Fibroblast of lung (primary cell): ENCODE measurements around the gene NHSL1. TPM values are rescaled to one million over a fixed set of nuclear protein-coding genes. Genes with fewer than 3 reads are reported as not detected.

Experiments used
- DNase-seq, 2 donors: peaks; one replicate each; pipeline versions ENCODE4 v3.0.0 to v3.0.0-alpha.2; 2010; ENCODE audit warnings: low read depth in 2 of 2
- H2AFZ ChIP-seq: 2 replicates; pipeline ENCODE4 v1.5.1; 2012; ENCODE audit warnings: low read length, control low read depth, inconsistent platforms
- H3K27ac ChIP-seq: 2 replicates; pipeline ENCODE4 v1.5.1; 2011; ENCODE audit warnings: low read length, control low read depth; ENCODE audit not compliant: insufficient read depth
- H3K27me3 ChIP-seq: 2 replicates; pipeline ENCODE4 v1.5.1; 2011; ENCODE audit warnings: mild to moderate bottlenecking, low read length; ENCODE audit not compliant: control insufficient read depth, insufficient read depth
- H3K36me3 ChIP-seq: 2 replicates; pipeline ENCODE4 v1.5.1; 2011; ENCODE audit warnings: low read length; ENCODE audit not compliant: control insufficient read depth, insufficient read depth
- H3K4me1 ChIP-seq: 2 replicates; pipeline ENCODE4 v1.5.1; 2011; ENCODE audit warnings: low read length; ENCODE audit not compliant: control insufficient read depth, insufficient read depth; ENCODE audit errors: extremely low read depth
- H3K4me2 ChIP-seq: 2 replicates; pipeline ENCODE4 v1.5.1; 2011; ENCODE audit warnings: low read length, control low read depth; ENCODE audit not compliant: insufficient read depth; ENCODE audit errors: extremely low read depth
- H3K4me3 ChIP-seq, 4 experiments: fragments of 200-600 bp in 1 of 4; sonication (generic) in 1 of 4; replicated peaks in 1 of 4; 2 replicates each; pipeline ENCODE4 v1.5.1; 2011 to 2016; ENCODE audit warnings: low read length in 4 of 4, low read depth in 3 of 4, mild to moderate bottlenecking in 3 of 4, control low read depth in 2 of 4, inconsistent platforms in 1 of 4, mixed read lengths in 1 of 4; ENCODE audit not compliant: insufficient read depth in 1 of 4; ENCODE audit errors: control extremely low read depth in 1 of 4
- H3K79me2 ChIP-seq: 2 replicates; pipeline ENCODE4 v1.5.1; 2012; ENCODE audit warnings: mild to moderate bottlenecking, low read length, inconsistent platforms; ENCODE audit not compliant: control insufficient read depth, insufficient read depth
- H3K9ac ChIP-seq: 2 replicates; pipeline ENCODE4 v1.5.1; 2011; ENCODE audit warnings: mild to moderate bottlenecking, low read length, control low read depth; ENCODE audit not compliant: insufficient read depth
- H3K9me3 ChIP-seq: 2 replicates; pipeline ENCODE4 v1.5.1; 2012; ENCODE audit warnings: low read depth, low read length; ENCODE audit not compliant: control insufficient read depth, insufficient read depth
- H4K20me1 ChIP-seq: 2 replicates; pipeline ENCODE4 v1.5.1; 2011; ENCODE audit warnings: low read length; ENCODE audit not compliant: control insufficient read depth, insufficient read depth; ENCODE audit errors: extremely low read depth
- EZH2 ChIP-seq: IDR thresholded peaks from 2 replicates; pipeline ENCODE4 v1.5.1; 2012; ENCODE audit warnings: low read length, control low read depth, mild to moderate bottlenecking; ENCODE audit errors: missing control alignments
- polyA plus RNA-seq, 2 donors: library from polyadenylated mRNA; depleted of rRNA in 1 of 2; stranded (reverse) in 1 of 2; unstranded in 1 of 2; fragments of >200 nt; gene quantifications; 2 replicates each; pipeline ENCODE4 v1.2.1, GENCODE V29; 2011 to 2012; ENCODE audit warnings: missing spikeins in 1 of 2
- total RNA-seq: library from RNA; depleted of rRNA; stranded (reverse); fragments of >200 nt; gene quantifications from 2 replicates; pipeline ENCODE4 v1.2.1, GENCODE V29; 2014
- TF ChIP-seq, protein P1 (sequence below), 2 donors: IDR thresholded peaks in 1 of 2; conservative IDR thresholded peaks in 1 of 2; 1 replicate in 1 of 2; 2 replicates in 1 of 2; pipeline ENCODE4 v1.5.1; 2011 to 2012; ENCODE audit warnings: low read length in 2 of 2, control low read depth in 1 of 2, inconsistent platforms in 1 of 2, low read depth in 1 of 2, mild to moderate bottlenecking in 1 of 2

Gene NHSL1
- total and polyA plus RNA-seq, 2 donors (not counting 1 experiment from before 2014, with no cell fraction given), result 9.5 to 10.6 TPM

DNA sequence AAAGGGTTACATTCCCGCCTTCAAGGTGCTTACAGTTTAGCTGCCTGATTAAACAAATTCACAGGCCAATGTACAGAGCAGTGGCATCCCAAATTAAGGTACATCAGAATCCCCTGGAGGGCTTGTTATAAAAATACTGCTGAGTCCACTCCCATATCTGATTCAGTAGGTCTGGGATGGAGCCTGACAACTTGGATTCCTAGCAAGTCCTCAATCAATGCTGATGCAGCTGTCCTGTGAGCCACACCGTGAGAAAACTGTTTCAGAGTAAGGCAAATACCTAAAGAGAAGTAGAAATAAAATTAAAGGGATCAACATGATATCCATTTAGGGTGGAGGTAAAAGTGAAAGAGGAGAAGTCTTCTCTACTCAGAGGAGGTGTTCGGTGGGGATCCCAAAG lies 16.5 kb downstream of the NHSL1 start:
- no peak for DNase-seq
- H2AFZ ChIP-seq, result no peak overlapping the region
- no peak overlapping the region for H3K9ac ChIP-seq
- H3K4me1 ChIP-seq, result no peaks in the 10 kb centered on the region
- H3K27ac ChIP-seq, result no peak overlapping the region
- no peak overlapping the region for H3K4me2 ChIP-seq
- H3K4me3 ChIP-seq, result no peak overlapping the region
- no peaks in the 10 kb centered on the region for H3K9me3 ChIP-seq
- H3K36me3 ChIP-seq, result no peaks in the 10 kb centered on the region
- no peaks in the 10 kb centered on the region for H3K79me2 ChIP-seq
- H4K20me1 ChIP-seq, result no peaks in the 10 kb centered on the region
- no peaks in the 10 kb centered on the region for H3K27me3 ChIP-seq
- no peak for TF ChIP-seq EZH2
- TF ChIP-seq, protein P1, sequence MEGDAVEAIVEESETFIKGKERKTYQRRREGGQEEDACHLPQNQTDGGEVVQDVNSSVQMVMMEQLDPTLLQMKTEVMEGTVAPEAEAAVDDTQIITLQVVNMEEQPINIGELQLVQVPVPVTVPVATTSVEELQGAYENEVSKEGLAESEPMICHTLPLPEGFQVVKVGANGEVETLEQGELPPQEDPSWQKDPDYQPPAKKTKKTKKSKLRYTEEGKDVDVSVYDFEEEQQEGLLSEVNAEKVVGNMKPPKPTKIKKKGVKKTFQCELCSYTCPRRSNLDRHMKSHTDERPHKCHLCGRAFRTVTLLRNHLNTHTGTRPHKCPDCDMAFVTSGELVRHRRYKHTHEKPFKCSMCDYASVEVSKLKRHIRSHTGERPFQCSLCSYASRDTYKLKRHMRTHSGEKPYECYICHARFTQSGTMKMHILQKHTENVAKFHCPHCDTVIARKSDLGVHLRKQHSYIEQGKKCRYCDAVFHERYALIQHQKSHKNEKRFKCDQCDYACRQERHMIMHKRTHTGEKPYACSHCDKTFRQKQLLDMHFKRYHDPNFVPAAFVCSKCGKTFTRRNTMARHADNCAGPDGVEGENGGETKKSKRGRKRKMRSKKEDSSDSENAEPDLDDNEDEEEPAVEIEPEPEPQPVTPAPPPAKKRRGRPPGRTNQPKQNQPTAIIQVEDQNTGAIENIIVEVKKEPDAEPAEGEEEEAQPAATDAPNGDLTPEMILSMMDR (conservative IDR thresholded peaks at IDR 0.05 in 1 of 2, IDR thresholded peaks at IDR 0.05 in 1 of 2; ENCODE audit: low read depth in 1 of 2, low read length in 2 of 2), result no peak

DNA sequence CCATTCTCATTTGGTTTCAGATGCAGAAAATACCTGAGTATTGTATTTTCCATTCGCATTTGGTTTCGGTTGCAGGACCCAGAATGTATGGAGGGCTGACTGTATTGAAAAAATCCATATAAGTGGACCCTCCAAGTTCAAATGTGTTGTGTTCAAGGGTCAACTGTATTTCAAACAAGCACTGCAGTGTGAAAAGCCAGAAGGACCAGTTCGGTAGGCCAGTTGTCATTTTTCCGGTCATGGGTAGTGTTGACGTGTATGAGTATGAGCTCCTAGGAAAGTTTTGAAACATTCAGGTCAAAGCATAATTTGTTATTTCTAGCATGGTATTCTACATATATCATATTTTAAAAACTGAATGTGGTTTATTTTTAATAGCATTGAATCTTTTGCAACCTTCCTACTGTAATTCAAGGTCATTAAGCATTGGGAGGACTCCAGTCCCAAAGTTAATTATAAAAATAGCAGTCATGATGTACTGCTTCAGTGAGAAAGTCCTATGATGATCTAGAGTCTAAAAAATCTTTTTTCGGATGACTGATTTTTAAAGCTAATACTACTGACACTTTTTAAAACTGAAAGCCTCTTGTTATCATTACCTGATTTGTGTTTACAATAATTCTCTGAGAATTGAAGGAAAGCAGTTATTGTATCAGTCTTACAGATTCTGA lies 18.9 kb downstream of the NHSL1 start:
- H4K20me1 ChIP-seq, result no peaks in the 10 kb centered on the region
- DNase-seq, result no peak
- no peaks in the 10 kb centered on the region for H3K79me2 ChIP-seq
- no peaks in the 10 kb centered on the region for H3K9me3 ChIP-seq
- H3K4me3 ChIP-seq, result no peak overlapping the region
- no peaks in the 10 kb centered on the region for H3K4me1 ChIP-seq
- no peak for TF ChIP-seq EZH2
- TF ChIP-seq, protein P1 (conservative IDR thresholded peaks at IDR 0.05 in 1 of 2, IDR thresholded peaks at IDR 0.05 in 1 of 2; ENCODE audit: low read depth in 1 of 2, low read length in 2 of 2), result no peak
- no peak overlapping the region for H3K9ac ChIP-seq
- H3K36me3 ChIP-seq, result no peaks in the 10 kb centered on the region
- H3K4me2 ChIP-seq, result no peak overlapping the region
- H3K27ac ChIP-seq, result no peak overlapping the region
- H2AFZ ChIP-seq, result no peak overlapping the region
- H3K27me3 ChIP-seq, result no peaks in the 10 kb centered on the region

DNA sequence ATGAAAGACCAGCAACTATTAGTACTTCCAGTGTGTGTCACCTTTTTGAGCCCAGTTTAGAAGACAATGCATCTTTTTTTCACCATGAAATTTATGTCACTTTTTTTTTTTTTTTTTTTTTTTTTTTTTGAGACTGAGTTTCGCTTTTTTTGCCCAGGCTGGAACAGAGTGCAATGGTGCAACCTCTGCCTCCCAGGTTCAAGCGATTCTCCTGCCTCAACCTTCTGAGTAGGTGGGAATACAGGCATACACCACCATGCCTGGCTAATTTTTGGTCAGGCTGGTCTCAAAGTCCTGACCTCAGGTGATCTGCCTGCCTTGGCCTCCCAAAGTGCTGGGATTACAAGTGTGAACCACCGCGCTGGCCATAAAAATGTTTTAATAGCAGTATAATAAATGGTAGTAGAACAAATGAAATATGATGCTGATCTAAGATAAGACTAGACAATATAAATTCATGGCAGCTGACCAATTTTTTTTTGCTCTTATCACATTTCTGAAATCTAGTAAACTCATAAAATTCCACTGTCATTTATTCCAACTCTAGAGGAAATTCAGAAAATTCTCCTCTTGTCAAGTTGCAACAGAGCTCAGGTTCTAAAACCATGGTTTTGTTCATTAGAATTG lies 21.3 kb downstream of the NHSL1 start:
- Histone ChIP-seq H3K79me2 (no peaks in the 10 kb centered on the region), H3K4me1 (no peaks in the 10 kb centered on the region), H3K4me2 (no peak overlapping the region), H2AFZ (no peak overlapping the region), H3K9me3 (no peaks in the 10 kb centered on the region), H3K4me3 (no peak overlapping the region), H3K27ac (no peak overlapping the region), H3K9ac (no peak overlapping the region), H3K36me3 (no peaks in the 10 kb centered on the region), H4K20me1 (no peaks in the 10 kb centered on the region), H3K27me3 (no peaks in the 10 kb centered on the region)
- no peak for DNase-seq
- no peak for TF ChIP-seq EZH2
- TF ChIP-seq, protein P1 (conservative IDR thresholded peaks at IDR 0.05 in 1 of 2, IDR thresholded peaks at IDR 0.05 in 1 of 2; ENCODE audit: low read depth in 1 of 2, low read length in 2 of 2), result no peak
